Testis (tissue), 5 donors: ENCODE results near the gene CNKSR1. TPM values are rescaled to one million over a fixed set of nuclear protein-coding genes. Genes with fewer than 3 reads are reported as not detected.

Experiments
- DNase-seq: peaks from one replicate; pipeline ENCODE4 v3.0.0-alpha.2; 2019
- H3K27ac ChIP-seq, 2 donors: fragments of 200-600 bp; sonication (generic); one replicate each; pipeline ENCODE4 v1.5.1; 2019
- H3K27me3 ChIP-seq: fragments of 200-600 bp; sonication (generic); one replicate; pipeline ENCODE4 v1.5.1; 2019
- H3K36me3 ChIP-seq: fragments of 200-600 bp; sonication (generic); one replicate; pipeline ENCODE4 v1.5.1; 2017; ENCODE audit warnings: low read depth; ENCODE audit errors: missing control alignments
- H3K4me1 ChIP-seq: fragments of 200-600 bp; sonication (generic); one replicate; pipeline ENCODE4 v1.5.1; 2019
- H3K4me3 ChIP-seq, 2 donors: fragments of 200-600 bp; sonication (generic); one replicate each; pipeline ENCODE4 v1.5.1; 2017 to 2019
- H3K9me3 ChIP-seq: fragments of 200-600 bp; sonication (generic); one replicate; pipeline ENCODE4 v1.5.1; 2017
- POLR2A ChIP-seq: fragments of 450-650 bp; IDR thresholded peaks from one replicate; pipeline ENCODE4 v1.6.1; 2017; ENCODE audit warnings: antibody characterized with exemption, mild to moderate bottlenecking, moderate library complexity
- WGBS, 2 donors: methylation state at CpG; one replicate each; pipeline ENCODE4 v1.1.5; 2018; 5-methylcytosine and 5-hydroxymethylcytosine counted together
- intact Hi-C: fragments of 100-400 bp; cut with DNase I; formaldehyde crosslinking; loops from one replicate; pipeline ENCODE4 v1.15.1; 2023; ENCODE audit warnings: low total_unique reads
- long read RNA-seq, 2 donors: transcript quantifications; one replicate each; lab custom pipeline, GENCODE V29; 2026
- polyA plus RNA-seq: library from polyadenylated mRNA; stranded (reverse); fragments of 350-450 nt; fragmentation: Illumina TruSeq; extraction: RNeasy Lipid Tissue Mini Kit (QIAGEN cat#74804); gene quantifications from one replicate; pipeline ENCODE4 v1.2.3, GENCODE V29; 2014; ENCODE audit warnings: low read depth, low replicate concordance; ENCODE audit not compliant: insufficient read depth
- total RNA-seq, 2 donors: library from RNA; depleted of rRNA; stranded (reverse); fragments of >200 nt; gene quantifications; one replicate each; pipeline ENCODE4 v1.2.3, GENCODE V29; 2016
- TF ChIP-seq, protein P1 (sequence below), 3 experiments: fragments of 450-650 bp in 2 of 3; fragments of 200-600 bp in 1 of 3; sonication (generic) in 1 of 3; IDR thresholded peaks; one replicate each; pipeline ENCODE4 v1.5.1; 2016 to 2019; ENCODE audit warnings: antibody characterized with exemption in 3 of 3, mild to moderate bottlenecking in 2 of 3, moderate library complexity in 1 of 3

Gene CNKSR1, protein sequence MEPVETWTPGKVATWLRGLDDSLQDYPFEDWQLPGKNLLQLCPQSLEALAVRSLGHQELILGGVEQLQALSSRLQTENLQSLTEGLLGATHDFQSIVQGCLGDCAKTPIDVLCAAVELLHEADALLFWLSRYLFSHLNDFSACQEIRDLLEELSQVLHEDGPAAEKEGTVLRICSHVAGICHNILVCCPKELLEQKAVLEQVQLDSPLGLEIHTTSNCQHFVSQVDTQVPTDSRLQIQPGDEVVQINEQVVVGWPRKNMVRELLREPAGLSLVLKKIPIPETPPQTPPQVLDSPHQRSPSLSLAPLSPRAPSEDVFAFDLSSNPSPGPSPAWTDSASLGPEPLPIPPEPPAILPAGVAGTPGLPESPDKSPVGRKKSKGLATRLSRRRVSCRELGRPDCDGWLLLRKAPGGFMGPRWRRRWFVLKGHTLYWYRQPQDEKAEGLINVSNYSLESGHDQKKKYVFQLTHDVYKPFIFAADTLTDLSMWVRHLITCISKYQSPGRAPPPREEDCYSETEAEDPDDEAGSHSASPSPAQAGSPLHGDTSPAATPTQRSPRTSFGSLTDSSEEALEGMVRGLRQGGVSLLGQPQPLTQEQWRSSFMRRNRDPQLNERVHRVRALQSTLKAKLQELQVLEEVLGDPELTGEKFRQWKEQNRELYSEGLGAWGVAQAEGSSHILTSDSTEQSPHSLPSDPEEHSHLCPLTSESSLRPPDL
- total RNA-seq (1 to 10 TPM; 7.6 to 9.6 TPM), polyA plus RNA-seq (2.7 TPM)
- long read RNA-seq, donor 1, result 0 reads
- long read RNA-seq, donor 2, result 0 reads

DNA sequence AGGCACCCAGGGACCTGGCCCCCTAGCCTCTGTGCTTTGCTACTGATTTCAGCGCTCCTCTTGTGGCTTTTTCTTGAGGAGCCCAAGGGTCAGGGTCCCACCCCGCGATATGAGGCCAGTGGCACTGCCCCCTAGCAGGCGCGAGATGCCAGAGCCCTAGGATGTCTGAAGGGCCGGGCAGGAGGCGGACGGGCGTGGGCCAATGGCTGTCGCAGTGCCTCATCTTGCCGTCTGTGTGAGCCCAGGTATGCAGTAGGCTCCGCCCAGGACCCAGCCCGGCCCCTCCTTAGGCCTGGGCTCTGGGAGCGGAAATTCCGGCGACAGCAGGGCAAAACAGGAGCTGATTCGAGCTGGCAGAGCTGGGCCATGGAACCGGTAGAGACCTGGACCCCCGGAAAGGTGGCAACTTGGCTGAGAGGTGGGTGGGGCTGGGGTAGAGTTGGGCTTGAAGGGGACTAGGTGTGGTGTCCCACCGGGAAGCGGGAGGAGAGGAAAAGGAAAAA lies at the start of gene CNKSR1:
Gene CNKSR1, plus strand, starts transcription at position 310 of the 503 bp plus-strand sequence. Its CDS starts 57 bp downstream, at position 367.
- no peaks in the 10 kb centered on the region for H3K36me3 ChIP-seq
- no peaks in the 10 kb centered on the region for H3K9me3 ChIP-seq
- TF ChIP-seq, protein P1, sequence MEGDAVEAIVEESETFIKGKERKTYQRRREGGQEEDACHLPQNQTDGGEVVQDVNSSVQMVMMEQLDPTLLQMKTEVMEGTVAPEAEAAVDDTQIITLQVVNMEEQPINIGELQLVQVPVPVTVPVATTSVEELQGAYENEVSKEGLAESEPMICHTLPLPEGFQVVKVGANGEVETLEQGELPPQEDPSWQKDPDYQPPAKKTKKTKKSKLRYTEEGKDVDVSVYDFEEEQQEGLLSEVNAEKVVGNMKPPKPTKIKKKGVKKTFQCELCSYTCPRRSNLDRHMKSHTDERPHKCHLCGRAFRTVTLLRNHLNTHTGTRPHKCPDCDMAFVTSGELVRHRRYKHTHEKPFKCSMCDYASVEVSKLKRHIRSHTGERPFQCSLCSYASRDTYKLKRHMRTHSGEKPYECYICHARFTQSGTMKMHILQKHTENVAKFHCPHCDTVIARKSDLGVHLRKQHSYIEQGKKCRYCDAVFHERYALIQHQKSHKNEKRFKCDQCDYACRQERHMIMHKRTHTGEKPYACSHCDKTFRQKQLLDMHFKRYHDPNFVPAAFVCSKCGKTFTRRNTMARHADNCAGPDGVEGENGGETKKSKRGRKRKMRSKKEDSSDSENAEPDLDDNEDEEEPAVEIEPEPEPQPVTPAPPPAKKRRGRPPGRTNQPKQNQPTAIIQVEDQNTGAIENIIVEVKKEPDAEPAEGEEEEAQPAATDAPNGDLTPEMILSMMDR (IDR thresholded peaks at IDR 0.05), result no peak
- TF ChIP-seq POLR2A, result no peak
- 62 to 68% methylated on average over 12 to 21 of the region's 21 CpGs for WGBS, 2 donors
- no peaks in the 10 kb centered on the region for H3K4me1 ChIP-seq
- no peak within 1 kb of the TSS for H3K27ac ChIP-seq
- DNase-seq, result no peak
- H3K27me3 ChIP-seq, result no peaks in the 10 kb centered on the region
- intact Hi-C loops, result no loop called here
- H3K4me3 ChIP-seq, result no peak within 1 kb of the TSS

DNA sequence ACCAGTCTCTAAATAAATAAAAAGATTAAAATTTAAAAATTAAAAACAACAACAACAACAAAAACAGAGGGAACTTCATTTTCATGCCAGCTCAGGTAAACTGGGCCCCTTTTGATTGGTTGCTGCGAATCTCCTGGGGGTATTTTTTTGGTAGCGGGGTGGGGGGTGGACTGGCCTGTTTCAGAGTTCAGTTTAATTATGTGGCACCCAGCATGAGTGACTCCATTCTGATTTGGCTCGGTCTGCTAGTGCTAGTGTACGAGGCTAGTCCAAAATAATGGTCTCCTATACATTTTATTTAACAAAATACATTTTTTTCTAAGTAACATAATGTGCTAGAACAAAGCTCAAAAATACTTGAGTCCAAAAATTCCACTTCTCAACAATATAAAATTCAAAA lies 47.5 kb upstream of the CNKSR1 start:
- H3K9me3 ChIP-seq, result no peaks in the 10 kb centered on the region
- no peak overlapping the region for H3K4me3 ChIP-seq
- H3K36me3 ChIP-seq, result no peaks in the 10 kb centered on the region
- no peaks in the 10 kb centered on the region for H3K27me3 ChIP-seq
- DNase-seq, result no peak
- intact Hi-C loops, result no loop called here
- no peak for TF ChIP-seq POLR2A
- TF ChIP-seq, protein P1 (IDR thresholded peaks at IDR 0.05), result no peak
- no peak overlapping the region for H3K27ac ChIP-seq
- no peaks in the 10 kb centered on the region for H3K4me1 ChIP-seq
- 90 to 96% methylated on average over 4 of the region's 4 CpGs for WGBS, 2 donors

DNA sequence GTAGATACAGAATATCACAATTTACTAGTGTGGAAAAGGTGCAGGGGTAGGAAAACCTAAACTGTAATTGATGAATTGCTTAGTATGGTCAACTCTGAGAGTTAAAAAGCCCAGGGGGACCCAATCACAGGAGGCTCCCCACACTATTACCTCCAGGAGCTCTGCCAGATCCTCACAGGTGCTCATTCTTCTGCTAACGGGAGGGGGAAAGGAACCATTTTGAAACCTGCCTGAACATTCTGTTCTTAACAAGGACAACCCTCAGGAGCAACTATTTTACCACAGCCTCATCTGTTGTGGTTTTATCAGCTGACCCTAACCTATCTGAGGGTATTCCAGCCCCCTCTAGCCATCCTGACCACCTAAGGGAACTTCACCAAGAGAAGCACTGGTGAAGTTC lies 46.6 kb upstream of the CNKSR1 start:
- no peak for DNase-seq
- H3K36me3 ChIP-seq, result no peaks in the 10 kb centered on the region
- TF ChIP-seq POLR2A, result no peak
- TF ChIP-seq, protein P1 (IDR thresholded peaks at IDR 0.05), result no peak
- H3K27ac ChIP-seq, result no peak overlapping the region
- 50 to 67% methylated on average over 1 of the region's 1 CpG for WGBS, 2 donors
- intact Hi-C loops, result no loop called here
- H3K27me3 ChIP-seq, result no peaks in the 10 kb centered on the region
- H3K4me1 ChIP-seq, result no peaks in the 10 kb centered on the region
- H3K9me3 ChIP-seq, result no peaks in the 10 kb centered on the region
- no peak overlapping the region for H3K4me3 ChIP-seq

DNA sequence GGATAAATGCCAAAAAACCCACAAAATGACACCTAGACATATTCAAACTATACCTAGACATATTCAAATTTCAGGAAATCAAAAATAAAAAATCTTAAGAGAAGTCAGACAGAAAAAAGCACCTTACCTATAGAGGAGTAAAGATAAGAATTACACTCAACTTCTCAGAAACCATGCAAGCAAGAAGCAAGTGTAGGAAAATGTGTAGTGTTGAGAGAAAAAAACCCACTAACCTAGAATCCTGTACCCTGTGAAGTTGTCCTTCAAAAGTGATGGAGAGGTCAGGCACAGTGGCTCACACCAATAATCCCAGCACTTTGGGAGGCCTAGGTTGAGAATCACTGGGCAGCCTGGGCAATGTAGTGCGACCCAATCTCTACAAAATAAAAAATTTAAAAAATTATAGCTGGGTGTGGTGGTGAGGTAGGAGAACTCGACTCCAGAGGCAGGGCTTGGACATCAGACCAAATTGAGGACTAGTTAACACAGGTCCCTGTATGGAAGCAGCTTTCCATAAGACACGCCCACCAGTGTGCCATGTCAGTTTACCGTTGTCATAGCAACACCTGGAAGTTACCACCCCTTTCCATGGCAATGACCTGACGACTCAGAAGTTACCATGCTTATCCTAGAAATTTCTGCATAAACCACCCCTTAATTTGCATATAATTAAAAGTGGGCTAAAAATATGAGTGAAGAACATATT lies 45.0 kb upstream of the CNKSR1 start:
- no peaks in the 10 kb centered on the region for H3K36me3 ChIP-seq
- no peaks in the 10 kb centered on the region for H3K4me1 ChIP-seq
- H3K4me3 ChIP-seq, result no peak overlapping the region

More for the DNA sequence above, 45.0 kb upstream of the CNKSR1 start:
- no peak overlapping the region for H3K27ac ChIP-seq
- DNase-seq, result no peak
- TF ChIP-seq, protein P1 (IDR thresholded peaks at IDR 0.05), result no peak
- no peak for TF ChIP-seq POLR2A
- no peaks in the 10 kb centered on the region for H3K9me3 ChIP-seq
- WGBS, 2 donors, result 75 to 83% methylated on average over 5 of the region's 5 CpGs
- no peaks in the 10 kb centered on the region for H3K27me3 ChIP-seq
- intact Hi-C loops, result no loop called here
